Measurements from ENCODE around the gene GSG1.

GRCh38 chr12:13097491-13098011 lies 5.9 kb downstream of the GSG1 start:
- TF ChIP-seq EZH2 (IDR thresholded peaks at IDR 0.05; ENCODE audit: insufficient read depth, poor library complexity, severe bottlenecking) (no peak), EZH2phosphoT487 (IDR thresholded peaks at IDR 0.05; ENCODE audit: insufficient read depth, low read depth) (no peak)

All from GM23248 (cell line).